ENCODE measurements around the gene NFILZ. TPM values are rescaled to one million over a fixed set of nuclear protein-coding genes. Genes with fewer than 3 reads are reported as not detected.
"Not testable (repeated sequence)": the region's sequence is repeated elsewhere in the genome, so short reads cannot be mapped to it uniquely, and the experiment has no call there.

The NFILZ gene
- total RNA-seq, 2 experiments from 2014 or later, result not detected

GRCh38 chr19:8610041-8610935 is 20.1 kb upstream of the NFILZ start, which contains the start of gene ADAMTS10:
Gene ADAMTS10 (minus strand): TSS chr19:8610715. CDS start chr19:8605710, 5,005 bp downstream.
- POLR2A ChIA-PET, result no interaction called here
- CTCF ChIA-PET, result no interaction called here

DNA sequence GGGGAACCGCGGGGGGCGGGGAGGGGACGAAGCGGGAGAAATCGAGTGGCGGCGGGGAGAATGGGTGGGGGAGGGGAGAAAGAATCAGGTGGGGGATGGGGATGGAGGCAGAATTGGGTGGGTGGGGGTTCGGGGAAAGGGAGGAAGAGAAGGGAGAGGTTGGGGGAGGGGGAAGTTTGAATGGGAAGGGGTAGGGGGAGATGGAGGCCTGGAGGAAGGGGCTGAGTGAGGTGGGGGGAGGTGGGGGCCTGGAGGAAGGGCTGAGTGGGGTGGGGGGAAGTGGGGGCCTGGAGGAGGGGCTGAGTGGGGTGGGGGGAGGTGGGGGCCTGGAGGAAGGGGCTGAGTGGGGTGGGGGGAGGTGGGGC is 19.5 kb upstream of the NFILZ start:
- ChIA-PET POLR2A (interaction anchor here (0.5 kb wide), 1 partner anchor 55 kb away, joined by 4 read pairs; no protein-coding TSS in a partner anchor), CTCF (interaction anchor here (0.5 to 1.2 kb wide), 4 partner anchors 30 to 204 kb away, joined by 3 read pairs; no protein-coding TSS in a partner anchor)

- ChIA-PET POLR2A (interaction anchor here (0.5 kb wide), 1 partner anchor 56 kb away, joined by 4 read pairs; no protein-coding TSS in a partner anchor), CTCF (interaction anchor here (0.5 to 1.2 kb wide), 6 partner anchors 10 to 205 kb away, joined by 3 read pairs; no protein-coding TSS in a partner anchor)
These were observed 19.0 kb upstream of the NFILZ start for GRCh38 chr19:8611391-8611876.

- POLR2A ChIA-PET, result interaction anchor here (0.5 to 0.7 kb wide), 2 partner anchors 9 to 687 kb away, joined by 3 to 4 read pairs; no protein-coding TSS in a partner anchor
- CTCF ChIA-PET, result interaction anchor here (0.6 to 2.0 kb wide), 7 partner anchors 11 to 39 kb away, joined by 3 to 6 read pairs (median 3); partner anchors contain the start of gene MYO1F
These were observed 18.3 kb upstream of the NFILZ start for GRCh38 chr19:8611877-8612806.

DNA sequence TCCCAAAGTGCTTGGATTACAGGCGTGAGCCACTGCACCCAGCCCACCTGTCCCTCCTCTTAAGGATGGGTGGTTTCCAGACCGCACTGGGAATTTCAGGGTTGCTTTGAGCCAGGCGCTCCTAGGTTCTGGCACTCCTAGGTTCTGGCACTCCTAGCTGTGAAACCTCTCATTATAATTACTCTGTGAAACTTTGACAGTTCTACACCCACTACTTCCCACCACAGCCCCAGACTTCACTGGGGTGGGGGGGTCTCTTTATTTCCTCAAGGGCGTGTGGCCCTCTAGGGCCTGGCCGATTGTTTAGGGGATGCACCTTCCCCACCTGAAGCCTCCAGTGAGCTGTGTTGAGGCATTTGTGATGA is 17.6 kb upstream of the NFILZ start:
- ChIA-PET POLR2A (interaction anchor here (0.7 kb wide), 1 partner anchor 10 kb away, joined by 4 read pairs; no protein-coding TSS in a partner anchor), CTCF (interaction anchor here (0.6 to 2.0 kb wide), 3 partner anchors 29 to 39 kb away, joined by 4 to 6 read pairs (median 5); partner anchors contain the start of gene MYO1F)

DNA sequence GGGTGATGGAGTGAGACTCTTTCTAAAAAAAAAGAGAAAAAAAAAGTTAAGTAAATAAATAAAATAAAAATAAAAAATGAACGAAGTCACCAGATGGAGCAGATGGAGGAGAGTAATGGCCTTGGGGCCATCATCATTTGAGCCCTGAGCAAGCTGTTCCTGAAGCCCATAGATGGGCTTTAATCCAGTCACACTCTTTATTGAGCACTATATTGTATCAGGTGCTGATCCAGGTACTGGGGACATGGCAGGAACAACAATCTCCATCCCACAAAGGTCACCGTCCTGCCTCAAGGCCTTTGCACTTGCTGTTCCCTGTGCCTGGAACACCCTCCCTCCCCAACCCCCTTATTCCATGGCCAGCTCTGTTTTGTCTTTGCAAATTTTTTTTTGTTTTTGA is 16.0 kb upstream of the NFILZ start:
- POLR2A ChIA-PET, result no interaction called here
- CTCF ChIA-PET, result interaction anchor here (0.5 to 1.3 kb wide), 5 partner anchors 21 to 58 kb away, joined by 3 to 4 read pairs (median 3); no protein-coding TSS in a partner anchor

- CTCF ChIA-PET, result interaction anchor here (0.7 to 2.7 kb wide), 6 partner anchors 8 to 218 kb away, joined by 3 to 9 read pairs (median 3); partner anchors contain the start of gene MBD3L1
- POLR2A ChIA-PET, result no interaction called here
These were observed 15.4 kb upstream of the NFILZ start for GRCh38 chr19:8615024-8615423.

DNA sequence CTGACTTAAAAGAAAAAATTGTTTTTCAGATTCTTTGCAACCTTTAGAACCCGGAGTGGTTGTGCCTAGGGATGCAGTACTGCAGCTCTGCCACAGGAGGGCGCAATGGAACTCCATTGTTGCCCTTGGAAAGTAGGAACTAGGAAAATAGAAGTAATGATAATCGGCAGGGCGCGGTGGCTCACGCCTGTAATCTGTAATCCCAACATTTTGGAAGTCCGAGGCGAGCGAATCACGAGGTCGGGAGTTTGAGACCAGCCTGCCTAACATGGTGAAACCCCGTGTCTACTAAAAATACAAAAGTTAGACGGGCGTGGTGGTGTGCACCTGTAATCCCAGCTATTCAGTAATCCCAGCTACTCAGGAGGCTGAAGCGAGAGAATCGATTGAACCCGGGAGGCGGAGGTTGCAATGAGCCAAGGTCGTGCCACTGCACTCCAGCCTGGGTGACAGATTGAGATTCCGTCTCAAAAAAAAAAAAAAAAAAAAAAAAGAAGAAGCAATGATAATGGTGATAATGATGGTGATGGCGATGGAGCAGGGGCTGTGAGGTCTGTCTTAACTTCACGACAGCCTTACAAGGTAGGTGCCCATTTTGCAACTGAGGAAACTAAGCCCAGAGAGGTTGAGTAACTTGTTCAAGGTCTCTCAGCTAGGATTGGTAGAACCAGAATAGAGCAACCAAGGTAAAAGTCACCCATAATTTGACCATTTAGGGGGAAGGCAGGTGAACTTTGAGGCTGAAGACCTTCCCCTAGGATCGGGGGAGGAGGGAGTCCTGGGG is 14.4 kb upstream of the NFILZ start:
- POLR2A ChIA-PET, result interaction anchor here (0.7 kb wide), 1 partner anchor 203 kb away, joined by 4 read pairs; the partner anchor contains the start of gene MARCHF2
- CTCF ChIA-PET, result interaction anchor here (0.6 to 2.7 kb wide), 17 partner anchors 9 to 1878 kb away, joined by 3 to 9 read pairs (median 3); partner anchors contain the start of gene MBD3L1

GRCh38 chr19:8616861-8617260 is 13.6 kb upstream of the NFILZ start:
- CTCF ChIA-PET, result interaction anchor here (0.6 to 2.7 kb wide), 7 partner anchors 10 to 1299 kb away, joined by 3 to 9 read pairs (median 3); no protein-coding TSS in a partner anchor
- POLR2A ChIA-PET, result no interaction called here

- CTCF ChIA-PET, result interaction anchor here (1.5 to 2.7 kb wide), 2 partner anchors 14 to 25 kb away, joined by 3 to 9 read pairs; no protein-coding TSS in a partner anchor
These were observed 13.1 kb upstream of the NFILZ start for GRCh38 chr19:8617325-8617724.

GRCh38 chr19:8617984-8618383 is 12.4 kb upstream of the NFILZ start:
- ChIA-PET POLR2A (no interaction called here), CTCF (no interaction called here)

More at GRCh38 chr19:8617325-8617724, 13.1 kb upstream of the NFILZ start:
- POLR2A ChIA-PET, result not testable (repeated sequence)

- POLR2A ChIA-PET, result no interaction called here
- CTCF ChIA-PET, result interaction anchor here (0.7 kb wide), 1 partner anchor 75 kb away, joined by 3 read pairs; no protein-coding TSS in a partner anchor
These were observed 11.7 kb upstream of the NFILZ start for GRCh38 chr19:8618751-8619150.

- CTCF ChIA-PET, result interaction anchor here (0.7 kb wide), 1 partner anchor 1214 kb away, joined by 3 read pairs; no protein-coding TSS in a partner anchor
- POLR2A ChIA-PET, result not testable (repeated sequence)
These were observed 7.5 kb upstream of the NFILZ start for GRCh38 chr19:8622886-8623285.

- POLR2A ChIA-PET, result no interaction called here
- CTCF ChIA-PET, result interaction anchor here (0.7 to 1.0 kb wide), 4 partner anchors 31 to 209 kb away, joined by 3 to 8 read pairs (median 4); no protein-coding TSS in a partner anchor
These were observed 3.6 kb upstream of the NFILZ start for GRCh38 chr19:8626842-8627241.

DNA sequence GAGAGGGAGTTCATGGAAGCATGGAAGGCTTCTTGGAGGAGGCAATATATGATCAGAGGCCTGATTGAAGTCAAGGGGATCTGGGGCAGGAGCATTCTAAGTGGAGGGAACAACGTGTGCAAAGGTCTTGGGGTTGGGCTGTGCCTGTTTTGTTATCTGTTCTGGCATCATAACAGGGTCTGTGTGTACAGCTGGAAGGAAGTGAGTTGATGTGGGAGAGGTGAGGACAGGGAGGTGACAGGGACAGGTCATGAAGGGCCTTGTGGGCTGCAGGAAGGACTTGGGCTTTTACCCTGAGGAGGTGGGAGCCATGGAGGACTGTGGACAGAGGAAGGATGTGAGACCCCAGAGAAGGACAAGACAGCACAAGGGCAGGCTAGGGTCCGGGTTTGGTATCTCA is 1.2 kb upstream of the NFILZ start:
- ChIA-PET POLR2A (no interaction called here), CTCF (no interaction called here)

GRCh38 chr19:8630796-8631424 is 477 bp downstream of the NFILZ start:
- ChIA-PET CTCF (interaction anchor here (1.5 to 1.6 kb wide), 2 partner anchors 12 to 63 kb away, joined by 4 read pairs; no protein-coding TSS in a partner anchor), POLR2A (no interaction called here)

- CTCF ChIA-PET, result interaction anchor here (1.5 to 1.6 kb wide), 2 partner anchors 11 to 62 kb away, joined by 4 read pairs; no protein-coding TSS in a partner anchor
- POLR2A ChIA-PET, result no interaction called here
These were observed 989 bp downstream of the NFILZ start for GRCh38 chr19:8631425-8631819.

All from activated CD8-positive, alpha-beta memory T cell treated with anti-CD3 and anti-CD28 coated beads for 36 hours (primary cell).